GM12872 (cell line): ENCODE data around the gene AIPL1.

Experiments
- CTCF ChIP-seq: IDR thresholded peaks from 3 replicates; pipeline ENCODE4 v1.5.1; 2011; ENCODE audit warnings: low read depth, mild to moderate bottlenecking, low read length, moderate library complexity; ENCODE audit not compliant: insufficient read depth

Gene AIPL1

GRCh38 chr17:6386041-6386630 lies 48.8 kb downstream of the AIPL1 start:
- TF ChIP-seq CTCF, result no peak

GRCh38 chr17:6384481-6384880 lies 50.4 kb downstream of the AIPL1 start:
- TF ChIP-seq CTCF, result no peak

GRCh38 chr17:6381526-6382465 lies 53.1 kb downstream of the AIPL1 start:
- no peak for TF ChIP-seq CTCF

- TF ChIP-seq CTCF, result no peak
These were observed 53.9 kb downstream of the AIPL1 start for GRCh38 chr17:6380915-6381438.

- no peak for TF ChIP-seq CTCF
These were observed 57.0 kb downstream of the AIPL1 start for GRCh38 chr17:6377906-6378305.

- TF ChIP-seq CTCF, result no peak
These were observed 58.0 kb downstream of the AIPL1 start for GRCh38 chr17:6376931-6377361.

- TF ChIP-seq CTCF, result no peak
These were observed 60.1 kb downstream of the AIPL1 start for GRCh38 chr17:6374761-6375312.
